MM.1S (cell line): ENCODE data around the gene KCNAB3.

ENCODE experiments used
- DNase-seq: peaks from one replicate; pipeline ENCODE4 v3.0.0-alpha.2; 2015
- H2AFZ ChIP-seq: fragments of 300-600 bp; sonication (generic); 2 replicates; pipeline ENCODE4 v1.6.0; 2016; ENCODE audit warnings: antibody characterized with exemption, low read length
- H3F3A ChIP-seq: fragments of 300-600 bp; sonication (generic); 2 replicates; pipeline ENCODE4 v1.6.1; 2016; ENCODE audit warnings: mild to moderate bottlenecking, antibody characterized with exemption, low read length, moderate library complexity, mixed read lengths; ENCODE audit not compliant: insufficient read depth
- H3K27ac ChIP-seq: fragments of 300-600 bp; sonication (generic); 2 replicates; pipeline ENCODE4 v1.5.1; 2016; ENCODE audit warnings: mild to moderate bottlenecking, low read length
- H3K27me3 ChIP-seq: fragments of 300-600 bp; sonication (generic); replicated peaks from 2 replicates; pipeline ENCODE4 v1.6.0; 2016; ENCODE audit warnings: low read length; ENCODE audit not compliant: insufficient read depth
- H3K36me3 ChIP-seq: fragments of 300-600 bp; sonication (generic); replicated peaks from 2 replicates; pipeline ENCODE4 v1.6.1; 2016; ENCODE audit warnings: mild to moderate bottlenecking, low read length, mixed read lengths; ENCODE audit not compliant: insufficient read depth
- H3K4me1 ChIP-seq: fragments of 300-600 bp; sonication (generic); 2 replicates; pipeline ENCODE4 v1.6.1; 2016; ENCODE audit warnings: low read length, mixed read lengths
- H3K4me2 ChIP-seq: fragments of 300-600 bp; sonication (generic); 2 replicates; pipeline ENCODE4 v1.6.0; 2016; ENCODE audit warnings: low read depth, low read length
- H3K4me3 ChIP-seq: fragments of 300-600 bp; sonication (generic); 2 replicates; pipeline ENCODE4 v1.5.1; 2016; ENCODE audit warnings: low read length, mixed read lengths
- H3K79me2 ChIP-seq: fragments of 300-600 bp; sonication (generic); 2 replicates; pipeline ENCODE4 v1.6.1; 2016; ENCODE audit warnings: mixed run types, low read length, mixed read lengths
- H3K9ac ChIP-seq: fragments of 300-600 bp; sonication (generic); 2 replicates; pipeline ENCODE4 v1.6.1; 2016; ENCODE audit warnings: low read length, mixed read lengths
- H3K9me2 ChIP-seq: fragments of 300-600 bp; sonication (generic); replicated peaks from 2 replicates; pipeline ENCODE4 v1.6.1; 2016; ENCODE audit warnings: mild to moderate bottlenecking, low read length, mixed read lengths; ENCODE audit not compliant: insufficient read depth
- H3K9me3 ChIP-seq: fragments of 300-600 bp; sonication (generic); replicated peaks from 2 replicates; pipeline ENCODE4 v1.6.1; 2016; ENCODE audit warnings: mild to moderate bottlenecking, low read length, mixed read lengths; ENCODE audit not compliant: insufficient read depth
- H4K20me1 ChIP-seq: fragments of 300-600 bp; sonication (generic); 2 replicates; pipeline ENCODE4 v1.6.1; 2016; ENCODE audit warnings: mild to moderate bottlenecking, low read length, moderate library complexity, mixed read lengths; ENCODE audit not compliant: insufficient read depth
- EZH2 ChIP-seq: fragments of 300-600 bp; sonication (generic); optimal IDR thresholded peaks from 2 replicates; pipeline ENCODE3; 2017; ENCODE audit warnings: low read depth, mild to moderate bottlenecking, antibody characterized with exemption, low read length, mixed read lengths
- EZH2phosphoT487 ChIP-seq: fragments of 300-600 bp; sonication (generic); IDR thresholded peaks from 2 replicates; pipeline ENCODE4 v1.6.1; 2018; ENCODE audit warnings: antibody characterized with exemption, low read length
- TF ChIP-seq, protein P1 (sequence below): fragments of 300-600 bp; sonication (generic); IDR thresholded peaks from 2 replicates; pipeline ENCODE4 v1.5.1; 2016; ENCODE audit warnings: antibody characterized with exemption, low read length, mixed read lengths

The KCNAB3 gene

DNA sequence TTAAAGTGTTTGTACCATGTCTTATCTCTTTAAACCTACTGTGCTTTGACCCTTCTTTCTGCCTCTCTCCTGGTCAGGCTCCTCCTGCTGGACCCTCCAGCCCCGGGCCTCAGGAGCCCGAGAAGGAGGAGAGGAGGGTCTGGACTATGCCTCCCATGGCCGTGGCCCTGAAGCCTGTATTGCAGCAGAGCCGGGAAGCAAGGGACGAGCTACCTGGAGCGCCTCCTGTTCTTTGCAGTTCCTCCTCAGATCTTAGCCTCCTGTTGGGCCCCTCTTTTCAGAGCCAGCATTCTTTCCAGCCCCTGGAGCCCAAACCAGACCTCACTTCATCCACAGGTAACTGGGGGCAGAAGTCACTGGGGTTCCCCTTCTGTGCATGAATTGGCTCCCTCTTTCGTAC, 16.0 kb upstream of the KCNAB3 start:
- no peak overlapping the region for H2AFZ ChIP-seq
- no peak overlapping the region for H3K9ac ChIP-seq
- no peaks in the 10 kb centered on the region for H3K27me3 ChIP-seq
- TF ChIP-seq, protein P1, sequence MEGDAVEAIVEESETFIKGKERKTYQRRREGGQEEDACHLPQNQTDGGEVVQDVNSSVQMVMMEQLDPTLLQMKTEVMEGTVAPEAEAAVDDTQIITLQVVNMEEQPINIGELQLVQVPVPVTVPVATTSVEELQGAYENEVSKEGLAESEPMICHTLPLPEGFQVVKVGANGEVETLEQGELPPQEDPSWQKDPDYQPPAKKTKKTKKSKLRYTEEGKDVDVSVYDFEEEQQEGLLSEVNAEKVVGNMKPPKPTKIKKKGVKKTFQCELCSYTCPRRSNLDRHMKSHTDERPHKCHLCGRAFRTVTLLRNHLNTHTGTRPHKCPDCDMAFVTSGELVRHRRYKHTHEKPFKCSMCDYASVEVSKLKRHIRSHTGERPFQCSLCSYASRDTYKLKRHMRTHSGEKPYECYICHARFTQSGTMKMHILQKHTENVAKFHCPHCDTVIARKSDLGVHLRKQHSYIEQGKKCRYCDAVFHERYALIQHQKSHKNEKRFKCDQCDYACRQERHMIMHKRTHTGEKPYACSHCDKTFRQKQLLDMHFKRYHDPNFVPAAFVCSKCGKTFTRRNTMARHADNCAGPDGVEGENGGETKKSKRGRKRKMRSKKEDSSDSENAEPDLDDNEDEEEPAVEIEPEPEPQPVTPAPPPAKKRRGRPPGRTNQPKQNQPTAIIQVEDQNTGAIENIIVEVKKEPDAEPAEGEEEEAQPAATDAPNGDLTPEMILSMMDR: no peak
- TF ChIP-seq EZH2phosphoT487 (no peak), EZH2 (no peak)
- no peak overlapping the region for H3K4me3 ChIP-seq
- H3K27ac ChIP-seq: no peak overlapping the region
- H4K20me1 ChIP-seq: no peaks in the 10 kb centered on the region
- H3K9me2 ChIP-seq: no peaks in the 10 kb centered on the region
- H3K36me3 ChIP-seq: no peaks in the 10 kb centered on the region
- H3F3A ChIP-seq: no peaks in the 10 kb centered on the region
- no peaks in the 10 kb centered on the region for H3K79me2 ChIP-seq
- no peaks in the 10 kb centered on the region for H3K4me1 ChIP-seq
- H3K4me2 ChIP-seq: no peak overlapping the region
- no peak for DNase-seq
- H3K9me3 ChIP-seq: no peaks in the 10 kb centered on the region

DNA sequence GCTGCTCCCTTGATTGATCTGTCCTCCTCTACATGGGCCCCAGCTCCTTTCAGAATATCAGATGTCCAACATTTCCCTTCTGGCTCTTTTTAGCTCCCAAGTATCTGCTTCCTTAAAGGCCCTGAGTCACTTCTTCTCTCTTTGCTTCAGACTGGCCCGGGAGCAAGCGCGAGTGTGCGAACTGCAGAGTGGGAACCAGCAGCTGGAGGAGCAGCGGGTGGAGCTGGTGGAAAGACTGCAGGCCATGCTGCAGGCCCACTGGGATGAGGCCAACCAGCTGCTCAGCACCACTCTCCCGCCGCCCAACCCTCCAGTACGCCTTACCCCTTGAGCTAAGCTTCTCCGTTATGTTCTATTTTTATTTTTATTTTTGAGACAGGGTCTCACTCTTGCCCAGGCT, 14.7 kb upstream of the KCNAB3 start:
- H3K79me2 ChIP-seq: no peaks in the 10 kb centered on the region
- H3K27ac ChIP-seq: no peak overlapping the region
- no peak overlapping the region for H3K4me3 ChIP-seq
- peaks cover 5% of the 10 kb centered on the region; the same call in 1 of the 2 replicates for H3K36me3 ChIP-seq
- H3F3A ChIP-seq: no peaks in the 10 kb centered on the region
- H4K20me1 ChIP-seq: no peaks in the 10 kb centered on the region
- H3K9me2 ChIP-seq: no peaks in the 10 kb centered on the region
- no peaks in the 10 kb centered on the region for H3K9me3 ChIP-seq
- DNase-seq: no peak
- no peak overlapping the region for H3K9ac ChIP-seq
- no peak overlapping the region for H3K4me2 ChIP-seq
- no peaks in the 10 kb centered on the region for H3K4me1 ChIP-seq
- TF ChIP-seq, protein P1: no peak
- TF ChIP-seq EZH2phosphoT487 (no peak), EZH2 (no peak)
- H2AFZ ChIP-seq: no peak overlapping the region
- H3K27me3 ChIP-seq: no peaks in the 10 kb centered on the region

DNA sequence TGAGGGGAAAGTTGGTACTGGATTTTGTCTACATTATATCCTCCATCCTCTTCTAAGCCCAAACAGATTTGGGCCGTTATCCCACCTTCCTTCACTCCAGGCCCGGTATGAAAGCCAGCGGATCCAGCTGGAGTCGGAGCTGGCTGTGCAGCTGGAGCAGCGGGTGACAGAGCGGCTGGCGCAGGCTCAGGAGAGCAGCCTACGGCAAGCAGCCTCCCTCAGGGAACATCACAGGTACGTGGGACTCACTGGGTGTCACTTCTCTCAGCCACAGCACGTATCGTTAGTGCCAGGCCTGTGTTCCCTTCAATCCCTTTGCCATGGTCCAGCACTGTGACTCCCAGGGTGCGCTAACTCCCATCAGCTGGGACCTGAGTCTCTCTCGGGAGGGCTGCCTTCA, 13.6 kb upstream of the KCNAB3 start:
- no peaks in the 10 kb centered on the region for H3K4me1 ChIP-seq
- H4K20me1 ChIP-seq: no peaks in the 10 kb centered on the region

More for the DNA sequence above, 13.6 kb upstream of the KCNAB3 start:
- H3F3A ChIP-seq: no peaks in the 10 kb centered on the region
- DNase-seq: no peak
- peaks cover 5% of the 10 kb centered on the region; the same call in 1 of the 2 replicates for H3K36me3 ChIP-seq
- no peaks in the 10 kb centered on the region for H3K9me2 ChIP-seq
- H3K4me2 ChIP-seq: no peak overlapping the region
- H3K27ac ChIP-seq: no peak overlapping the region
- TF ChIP-seq, protein P1: no peak
- no peak for TF ChIP-seq EZH2phosphoT487
- TF ChIP-seq EZH2: no peak
- H2AFZ ChIP-seq: no peak overlapping the region
- H3K9ac ChIP-seq: no peak overlapping the region
- H3K27me3 ChIP-seq: no peaks in the 10 kb centered on the region
- no peaks in the 10 kb centered on the region for H3K79me2 ChIP-seq
- H3K4me3 ChIP-seq: no peak overlapping the region
- H3K9me3 ChIP-seq: no peaks in the 10 kb centered on the region
